Osteoblast (primary cell): ENCODE results near the gene TMEM260. TPM values are rescaled to one million over a fixed set of nuclear protein-coding genes. Genes with fewer than 3 reads are reported as not detected.

ENCODE experiments used
- DNase-seq: peaks from one replicate; pipeline ENCODE4 v3.0.0; 2011; ENCODE audit warnings: low spot score, mixed read lengths; ENCODE audit not compliant: insufficient read length; ENCODE audit errors: missing footprints
- H2AFZ ChIP-seq: 2 replicates; pipeline ENCODE4 v1.6.0; 2011; ENCODE audit warnings: mild to moderate bottlenecking, low read length
- H3K27ac ChIP-seq: 2 replicates; pipeline ENCODE4 v1.5.1; 2011; ENCODE audit warnings: mild to moderate bottlenecking, low read depth, low read length, moderate library complexity
- H3K27me3 ChIP-seq: 2 replicates; pipeline ENCODE4 v1.6.0; 2012; ENCODE audit warnings: mild to moderate bottlenecking, control low read depth, inconsistent platforms, low read length, moderate library complexity; ENCODE audit not compliant: insufficient read depth
- H3K36me3 ChIP-seq: 2 replicates; pipeline ENCODE4 v1.5.1; 2011; ENCODE audit warnings: mild to moderate bottlenecking, low read length, control low read depth, moderate library complexity; ENCODE audit not compliant: insufficient read depth
- H3K4me1 ChIP-seq: 2 replicates; pipeline ENCODE4 v1.5.1; 2011; ENCODE audit warnings: mild to moderate bottlenecking, low read length, control low read depth, moderate library complexity; ENCODE audit not compliant: insufficient read depth
- H3K4me2 ChIP-seq: 2 replicates; pipeline ENCODE4 v1.6.0; 2011; ENCODE audit warnings: mild to moderate bottlenecking, low read length; ENCODE audit not compliant: insufficient read depth
- H3K4me3 ChIP-seq: fragments of 200-600 bp; sonication (generic); 3 replicates; pipeline ENCODE4 v1.5.1; 2012; ENCODE audit warnings: mild to moderate bottlenecking, low read length, inconsistent platforms; ENCODE audit not compliant: insufficient read depth
- H3K79me2 ChIP-seq: 2 replicates; pipeline ENCODE4 v1.6.0; 2012; ENCODE audit warnings: mild to moderate bottlenecking, low read length, control low read depth, inconsistent platforms; ENCODE audit not compliant: insufficient read depth
- H3K9me3 ChIP-seq: 2 replicates; pipeline ENCODE4 v1.5.1; 2011; ENCODE audit warnings: low read depth, low read length, control low read depth
- H4K20me1 ChIP-seq: 2 replicates; pipeline ENCODE4 v1.6.0; 2012; ENCODE audit warnings: mild to moderate bottlenecking, low read length, control low read depth; ENCODE audit not compliant: insufficient read depth
- CTCF ChIP-seq: IDR thresholded peaks from 2 replicates; pipeline ENCODE4 v1.5.1; 2011; ENCODE audit warnings: mild to moderate bottlenecking, low read depth, low read length, moderate library complexity; ENCODE audit errors: extremely low read depth
- total RNA-seq: library from RNA; depleted of rRNA; stranded (reverse); fragments of >200 nt; gene quantifications from 2 replicates; pipeline ENCODE4 v1.2.3, GENCODE V29; 2012

Gene TMEM260
- total RNA-seq, 1 donor, result 15.6 TPM

GRCh38 chr14:56650048-56650447, 70.5 kb downstream of the TMEM260 start:
- H3K4me3 ChIP-seq, result no peak overlapping the region
- H3K9me3 ChIP-seq, result no peaks in the 10 kb centered on the region
- no peaks in the 10 kb centered on the region for H3K4me1 ChIP-seq
- TF ChIP-seq CTCF, result no peak
- no peaks in the 10 kb centered on the region for H3K27me3 ChIP-seq
- H3K36me3 ChIP-seq, result no peaks in the 10 kb centered on the region
- peak overlapping the region; percentile 31 for H3K27ac ChIP-seq
- H2AFZ ChIP-seq, result no peak overlapping the region
- peak overlapping the region; percentile 47 for H3K4me2 ChIP-seq
- no peaks in the 10 kb centered on the region for H3K79me2 ChIP-seq
- DNase-seq, result no peak
- no peaks in the 10 kb centered on the region for H4K20me1 ChIP-seq

- H3K9me3 ChIP-seq, result no peaks in the 10 kb centered on the region
- H4K20me1 ChIP-seq, result no peaks in the 10 kb centered on the region
- TF ChIP-seq CTCF, result no peak
- no peak for DNase-seq
- H3K36me3 ChIP-seq, result no peaks in the 10 kb centered on the region
- no peak overlapping the region for H3K4me3 ChIP-seq
- no peaks in the 10 kb centered on the region for H3K27me3 ChIP-seq
- no peak overlapping the region for H3K27ac ChIP-seq
- H3K79me2 ChIP-seq, result no peaks in the 10 kb centered on the region
- no peak overlapping the region for H2AFZ ChIP-seq
- H3K4me2 ChIP-seq, result no peak overlapping the region
- H3K4me1 ChIP-seq, result no peaks in the 10 kb centered on the region
Observed at GRCh38 chr14:56650979-56651378, 71.4 kb downstream of the TMEM260 start.

GRCh38 chr14:56657604-56658003, 78.0 kb downstream of the TMEM260 start:
- no peak for DNase-seq

GRCh38 chr14:56659378-56659777, 79.8 kb downstream of the TMEM260 start:
- H3K4me2 ChIP-seq, result no peak overlapping the region
- H3K36me3 ChIP-seq, result no peaks in the 10 kb centered on the region
- no peak overlapping the region for H3K27ac ChIP-seq
- H4K20me1 ChIP-seq, result no peaks in the 10 kb centered on the region
- no peaks in the 10 kb centered on the region for H3K79me2 ChIP-seq
- H2AFZ ChIP-seq, result no peak overlapping the region
- H3K27me3 ChIP-seq, result peaks cover 3% of the 10 kb centered on the region
- H3K4me3 ChIP-seq, result no peak overlapping the region
- no peak for DNase-seq
- no peaks in the 10 kb centered on the region for H3K9me3 ChIP-seq
- no peak for TF ChIP-seq CTCF
- H3K4me1 ChIP-seq, result no peaks in the 10 kb centered on the region

More at GRCh38 chr14:56657604-56658003, 78.0 kb downstream of the TMEM260 start:
- H3K9me3 ChIP-seq, result no peaks in the 10 kb centered on the region
- H3K4me3 ChIP-seq, result no peak overlapping the region
- no peaks in the 10 kb centered on the region for H3K36me3 ChIP-seq
- H3K27ac ChIP-seq, result no peak overlapping the region
- H3K4me1 ChIP-seq, result no peaks in the 10 kb centered on the region
- H3K4me2 ChIP-seq, result no peak overlapping the region
- H3K27me3 ChIP-seq, result peaks cover 3% of the 10 kb centered on the region
- no peak overlapping the region for H2AFZ ChIP-seq
- no peak for TF ChIP-seq CTCF
- H4K20me1 ChIP-seq, result no peaks in the 10 kb centered on the region
- H3K79me2 ChIP-seq, result no peaks in the 10 kb centered on the region
